GM20431 (cell line): Measurements from ENCODE around the gene RNF10.

Experiments
- in situ Hi-C: fragments of 300-500 bp; cut with MseI, MboI; formaldehyde crosslinking; loops from one replicate; pipeline ENCODE4 v1.15.0; 2020; ENCODE audit warnings: low sequenced_read_pairs; ENCODE audit not compliant: unreplicated experiment

The RNF10 gene

DNA sequence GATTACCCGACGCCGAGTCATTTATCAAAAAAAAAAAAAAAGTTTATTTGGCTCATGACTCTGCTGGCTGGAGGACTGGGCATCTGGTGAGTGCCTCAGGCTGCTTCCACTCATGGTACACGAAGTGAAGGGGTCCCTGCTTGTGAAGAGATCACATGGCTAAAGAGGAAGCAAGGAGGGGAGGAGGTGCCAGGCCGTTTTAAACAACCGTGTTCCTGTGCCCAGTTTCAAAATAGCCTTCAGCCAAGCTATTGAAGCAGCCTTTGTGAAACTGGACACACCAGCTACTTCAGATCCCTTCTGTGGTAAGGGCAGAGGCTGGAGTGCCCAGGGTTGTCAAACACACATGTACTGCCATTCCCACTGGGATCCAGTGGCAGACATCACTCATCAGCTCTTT lies 39.4 kb downstream of the RNF10 start:
- in situ Hi-C loops = no loop called here

DNA sequence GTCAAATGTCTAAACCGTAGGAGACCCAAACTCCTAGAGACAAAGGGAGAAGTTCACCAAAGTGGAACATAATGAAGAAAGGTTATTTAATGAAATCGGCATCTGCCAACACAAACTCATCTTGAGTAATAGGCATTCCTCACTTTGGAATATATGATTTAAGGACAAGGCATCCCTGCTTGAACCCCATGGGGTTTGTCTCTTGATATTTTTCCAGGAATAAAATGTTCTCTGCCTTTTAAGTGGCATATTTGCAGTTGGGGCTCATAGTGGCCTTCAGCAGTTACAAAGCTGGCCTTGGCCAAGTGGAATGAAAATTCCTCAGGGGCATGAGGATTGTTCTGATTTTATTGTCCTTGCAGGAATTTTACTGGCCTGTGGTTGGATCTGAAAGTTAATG lies 40.0 kb downstream of the RNF10 start:
- in situ Hi-C loops = no loop called here

DNA sequence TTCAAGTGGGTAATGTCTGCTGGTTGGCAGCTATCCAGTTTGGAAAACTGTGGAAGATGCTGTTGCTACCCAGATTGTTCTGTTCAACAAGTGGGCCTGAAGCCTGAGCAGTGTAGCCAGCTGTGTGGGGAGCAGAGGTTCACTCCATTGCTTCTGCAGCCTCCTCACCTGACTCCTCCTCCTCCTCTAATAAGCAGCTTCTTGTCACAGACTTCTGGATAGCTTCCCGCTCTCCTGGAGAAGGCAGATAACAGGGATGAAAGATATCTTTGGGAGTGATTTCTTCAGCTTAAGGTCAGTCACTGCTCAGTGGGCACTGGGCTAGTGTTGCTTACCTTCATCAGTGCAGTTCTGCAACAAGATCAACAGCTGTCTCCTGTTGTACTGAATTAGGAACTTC lies 45.0 kb downstream of the RNF10 start:
- in situ Hi-C loops = no loop called here

DNA sequence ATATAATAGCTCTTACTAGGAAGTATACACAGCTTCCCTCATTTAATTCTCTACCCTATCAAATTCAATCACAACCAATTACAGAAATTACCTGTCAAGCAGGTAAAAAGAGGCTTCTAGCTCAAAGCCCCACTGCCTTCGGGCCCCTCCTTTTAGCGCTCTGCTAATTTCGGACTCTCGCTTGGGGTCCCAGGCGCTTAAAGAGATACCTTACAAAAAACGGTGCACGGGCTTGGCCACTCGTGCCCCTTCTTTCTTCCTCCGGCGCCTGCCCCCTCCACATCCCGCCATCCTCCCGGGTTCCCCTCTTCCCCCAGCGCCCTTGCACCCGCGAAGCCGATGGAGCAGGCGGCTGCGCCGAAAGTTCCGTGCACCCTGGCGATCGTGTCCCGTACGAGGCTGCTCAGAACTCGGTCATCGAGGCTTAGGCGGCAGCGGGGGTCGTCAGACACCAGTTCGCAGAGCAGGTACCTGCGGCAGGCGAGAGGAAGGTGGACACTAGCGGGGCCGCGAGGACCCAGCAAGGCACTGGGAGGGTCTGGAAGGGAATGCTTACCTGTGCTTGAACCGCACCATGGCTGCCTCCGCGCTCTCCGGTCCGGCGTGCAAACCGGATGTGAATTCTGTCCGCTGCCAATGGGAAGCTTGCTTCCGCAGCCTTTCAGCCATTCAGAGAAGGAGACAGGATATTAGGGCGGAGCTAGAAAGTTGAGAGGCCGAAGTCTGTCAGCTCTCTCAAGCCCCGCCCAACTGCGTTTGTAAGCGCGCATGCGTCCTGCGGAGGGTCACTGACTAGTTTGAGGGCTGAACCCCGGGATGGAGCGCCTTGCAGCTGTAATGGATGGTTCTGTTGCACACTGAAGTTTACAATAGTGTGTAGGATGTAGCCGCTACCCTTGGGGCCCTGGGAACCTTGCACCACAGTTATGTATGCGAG lies 46.9 kb downstream of the RNF10 start, which contains the start of gene POP5:
Gene POP5, minus strand, starts transcription at position 616 of the 937 bp plus-strand sequence. Its CDS starts 40 bp downstream, at position 576.
- in situ Hi-C loops = no loop called here

DNA sequence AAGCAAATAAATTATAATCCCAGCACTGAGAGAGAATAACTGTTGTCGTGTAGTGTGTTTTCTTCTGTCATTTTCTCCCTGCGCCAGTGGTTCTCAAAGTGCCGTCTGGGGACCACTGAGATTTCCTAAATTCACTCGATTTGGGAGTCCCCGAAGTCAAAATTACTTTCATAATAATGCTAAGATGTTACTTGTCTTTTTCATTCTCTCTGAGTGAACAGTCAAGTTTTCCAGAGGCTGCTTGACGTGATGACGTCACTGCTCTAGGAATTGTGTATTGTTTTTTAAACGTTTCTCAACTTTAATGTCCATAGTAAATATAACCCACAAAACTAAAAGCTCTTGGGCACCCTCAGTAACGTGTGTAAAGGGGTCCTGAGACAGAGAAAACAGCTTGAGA lies 47.8 kb downstream of the RNF10 start:
- in situ Hi-C loops = no loop called here

- in situ Hi-C loops = no loop called here
Measured at GRCh38 chr12:120583478-120584030, 49.4 kb downstream of the RNF10 start.

DNA sequence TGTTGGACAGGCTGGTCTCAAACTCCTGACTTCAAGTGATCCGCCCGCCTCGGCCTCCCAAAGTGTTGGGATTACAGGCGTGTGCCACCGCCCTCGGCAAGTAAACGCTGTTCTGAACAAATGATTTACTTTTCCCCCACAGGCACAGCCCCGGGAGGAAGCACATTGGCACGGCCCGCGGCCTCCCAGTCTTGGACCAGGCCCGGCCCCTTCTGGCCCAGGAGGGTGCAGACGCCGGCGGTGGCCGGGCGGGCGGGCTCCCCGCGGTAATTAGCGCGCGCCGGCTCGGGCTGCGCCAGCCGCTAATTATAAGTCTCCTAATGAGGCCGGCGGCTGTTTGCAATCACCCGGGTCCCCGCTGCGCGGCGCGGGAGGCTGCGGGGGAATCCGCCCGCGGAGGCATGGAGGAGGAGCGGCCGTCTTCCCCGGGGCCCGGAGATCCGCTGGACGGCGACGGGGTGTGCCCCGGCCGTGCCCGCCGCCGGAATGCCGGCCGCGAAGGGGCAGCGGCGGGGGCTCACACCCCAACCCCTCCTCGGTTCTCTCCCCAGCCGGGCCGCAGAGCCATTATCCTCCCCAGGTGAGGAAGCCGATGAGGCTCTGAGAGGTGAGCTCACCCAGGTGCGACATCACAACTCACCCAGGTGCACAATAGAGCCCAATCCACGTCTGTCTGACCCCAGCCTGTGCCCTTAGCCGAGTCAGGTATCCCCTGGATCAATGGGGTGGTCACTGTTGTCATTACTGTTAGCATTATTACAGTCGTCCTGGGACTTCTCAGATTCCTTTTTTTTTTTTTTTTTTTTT lies 50.4 kb downstream of the RNF10 start:
- in situ Hi-C loops = no loop called here

DNA sequence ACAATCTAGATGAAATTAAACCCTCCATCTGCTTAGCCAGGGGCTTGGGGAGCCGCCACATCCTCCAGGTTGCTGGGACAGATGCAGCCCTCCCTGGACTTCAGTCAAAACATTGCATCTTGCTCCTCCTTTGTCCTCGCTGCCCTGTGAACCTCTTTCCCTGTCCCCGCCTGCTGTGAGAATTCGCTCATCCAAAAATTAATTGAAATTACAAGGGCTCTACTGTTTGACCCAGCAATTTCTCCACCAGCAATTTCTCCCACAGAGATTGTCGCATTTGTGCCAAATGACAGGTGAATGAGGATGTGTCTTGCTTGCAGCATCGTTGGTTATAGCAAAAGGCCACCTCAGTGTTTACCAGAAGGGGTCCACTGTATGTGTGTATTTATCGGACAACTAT lies 52.0 kb downstream of the RNF10 start:
- in situ Hi-C loops = no loop called here

GRCh38 chr12:120586860-120587259 lies 52.7 kb downstream of the RNF10 start:
- in situ Hi-C loops = no loop called here

DNA sequence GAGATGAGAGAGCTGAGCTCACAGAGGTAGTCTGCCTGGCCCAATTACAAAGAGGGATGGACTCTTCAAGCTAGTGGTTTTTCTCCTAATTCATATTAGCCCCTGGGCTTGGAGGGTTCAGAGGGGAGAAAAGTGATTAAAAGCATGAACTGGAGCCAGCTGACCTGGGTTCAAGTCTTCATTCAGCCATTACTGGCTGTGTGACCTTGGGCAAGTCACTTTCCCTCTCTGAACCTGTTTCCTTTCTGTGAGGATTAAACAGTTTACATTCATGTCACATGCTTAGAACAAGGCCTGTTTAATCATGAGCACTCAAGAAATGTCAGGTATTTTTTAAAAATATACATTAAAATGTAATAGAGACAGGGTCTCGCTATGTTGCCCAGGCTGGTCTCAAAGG lies 54.2 kb downstream of the RNF10 start:
- in situ Hi-C loops = no loop called here

DNA sequence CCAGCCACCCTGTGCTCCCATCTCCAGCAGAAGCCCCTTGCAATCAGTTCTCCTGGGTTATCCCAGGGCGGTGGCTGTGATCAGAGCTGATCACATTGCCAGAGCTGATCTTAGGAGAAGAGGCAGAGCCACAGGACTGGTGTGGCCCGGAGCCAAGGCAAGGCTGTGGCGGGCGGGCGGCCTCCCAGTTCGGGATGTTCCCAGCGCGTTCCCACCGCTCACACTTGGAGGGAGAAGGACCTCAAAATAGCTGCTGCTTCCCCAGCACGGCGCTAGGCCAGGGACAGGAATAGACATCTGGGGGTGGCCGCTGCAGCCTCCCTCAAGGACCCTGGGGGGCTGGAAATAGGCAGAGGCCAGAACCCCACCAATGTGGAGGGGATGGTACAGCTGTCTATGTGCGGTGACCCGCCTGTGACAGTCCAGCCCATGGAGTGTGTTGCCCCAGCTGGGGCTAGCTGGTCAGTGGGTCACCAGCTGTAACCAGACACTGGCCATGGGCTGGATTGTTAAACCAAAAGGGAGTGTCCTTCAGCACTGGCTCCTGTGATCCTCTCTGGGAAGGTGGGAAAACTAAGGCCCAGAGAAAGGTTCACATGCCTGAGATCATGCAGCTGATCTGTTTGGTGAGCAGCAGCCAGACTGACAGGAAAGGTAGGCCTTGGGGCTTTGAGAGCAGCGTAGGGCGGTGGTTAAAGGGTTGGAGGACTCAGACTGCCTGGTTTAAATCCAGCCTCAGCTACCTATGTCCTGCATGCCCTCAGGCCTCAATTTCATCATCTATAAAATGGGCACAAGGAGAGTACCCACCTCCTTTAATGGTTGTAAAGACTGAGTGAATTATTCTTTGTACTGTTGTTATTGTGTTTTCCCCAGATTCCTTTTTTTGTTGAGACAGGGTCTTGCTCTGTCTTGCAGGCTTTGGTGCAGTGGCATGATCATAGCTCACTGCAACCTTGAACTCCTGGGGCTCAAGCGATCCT lies 55.1 kb downstream of the RNF10 start:
- in situ Hi-C loops = no loop called here

GRCh38 chr12:120590741-120591407 lies 56.7 kb downstream of the RNF10 start:
- in situ Hi-C loops = no loop called here

DNA sequence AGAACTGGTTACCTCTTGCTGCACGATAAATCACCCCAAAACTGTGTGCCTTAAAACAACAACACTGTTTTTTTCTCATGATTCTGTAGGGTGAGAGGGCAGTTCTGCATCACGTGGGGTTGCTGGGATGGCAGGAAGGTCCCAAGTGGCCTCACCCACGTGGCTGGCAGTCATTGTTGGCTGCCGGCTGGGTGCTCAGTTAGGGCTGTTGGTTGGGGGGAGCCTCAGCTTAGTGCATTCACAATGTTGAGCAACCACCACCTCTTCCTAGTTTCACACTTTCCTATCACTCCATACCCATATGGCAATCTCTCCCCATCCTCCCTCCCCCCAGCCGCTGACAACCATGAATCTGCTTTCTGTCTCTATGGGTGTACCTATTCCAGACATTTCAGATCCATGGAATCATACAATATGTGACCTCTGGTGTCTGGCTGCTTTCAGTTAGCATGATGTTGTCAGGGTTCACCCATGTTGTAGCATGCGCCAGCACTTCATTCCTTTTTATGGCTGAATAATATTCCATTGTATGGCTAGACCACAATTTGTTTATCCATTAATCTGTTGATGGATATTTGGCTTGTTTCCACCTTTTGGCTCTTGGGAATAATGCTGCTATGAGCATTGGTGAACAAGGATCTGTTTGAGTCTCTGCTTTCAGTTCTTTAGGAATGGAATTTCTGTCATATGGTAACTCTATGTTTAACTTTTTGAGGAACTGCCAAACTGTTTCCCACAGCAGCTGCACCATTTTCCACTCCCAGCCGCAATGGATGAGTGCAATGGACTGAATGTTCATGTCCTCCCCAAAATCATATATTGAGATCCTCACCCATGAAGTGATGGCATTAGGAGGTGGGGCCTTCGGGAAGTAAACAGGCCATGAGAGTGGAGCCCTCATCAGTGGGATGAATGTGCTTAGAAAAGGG lies 58.2 kb downstream of the RNF10 start:
- in situ Hi-C loops = no loop called here

- in situ Hi-C loops = no loop called here
Measured at GRCh38 chr12:120596901-120597300, 62.7 kb downstream of the RNF10 start.

DNA sequence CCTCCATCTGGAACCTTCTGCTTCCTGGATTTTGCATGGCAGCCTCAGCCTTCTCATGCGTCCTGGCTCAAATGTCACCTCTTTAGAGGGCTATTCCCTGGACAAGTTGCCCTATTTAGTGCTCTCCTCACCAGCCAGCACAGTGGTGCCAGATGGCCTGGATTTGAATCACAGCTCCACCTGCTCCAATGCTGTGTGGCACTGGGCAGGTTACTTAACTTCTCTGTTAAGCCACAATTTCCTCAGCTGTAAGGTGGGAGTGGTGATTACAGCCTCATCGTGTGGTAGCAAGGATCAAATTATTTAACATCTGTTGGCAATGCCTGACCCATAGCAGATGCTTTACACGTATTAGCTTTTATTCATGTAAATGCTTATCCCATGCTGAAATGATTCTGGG lies 63.7 kb downstream of the RNF10 start:
- in situ Hi-C loops = no loop called here

GRCh38 chr12:120598674-120599463 lies 64.7 kb downstream of the RNF10 start:
- in situ Hi-C loops = no loop called here
